Right lobe of liver (tissue), 4 donors: ENCODE measurements around the gene RTP5.

Experiments
- CTCF ChIP-seq, 4 donors: fragments of 200-600 bp in 3 of 4; fragments of 450-650 bp in 1 of 4; IDR thresholded peaks; one replicate each; pipeline versions ENCODE4 v1.5.1 to v1.8.0; 2016 to 2022; ENCODE audit warnings: antibody characterized with exemption in 4 of 4, mild to moderate bottlenecking in 2 of 4
- POLR2A ChIP-seq: fragments of 450-650 bp; IDR thresholded peaks from one replicate; pipeline ENCODE4 v1.6.1; 2017; ENCODE audit warnings: antibody characterized with exemption, mild to moderate bottlenecking
- donor health status: DM: no; HTN: no; CAD: no.
- donor health status: DM: no; HTN: no; CAD: no.
- donor health status: DM: no; HTN: yes; CAD: no.

- TF ChIP-seq CTCF (IDR thresholded peaks at IDR 0.05) (no peak), POLR2A (no peak)
Observed at GRCh38 chr2:241859017-241859435, 10.5 kb upstream of the RTP5 start.
